IMR-90 (cell line): ENCODE results near the gene SPHK1. TPM values are rescaled to one million over a fixed set of nuclear protein-coding genes. Genes with fewer than 3 reads are reported as not detected.

Experiments used
- ATAC-seq: fragments of 200-7000 bp; cut with Tn5 transposase; 2 replicates; pipeline ENCODE4 v1.9.1; 2020; ENCODE audit warnings: low read depth, mild to moderate bottlenecking, moderate library complexity
- BruUV-seq: library from RNA; stranded (reverse); fragments of 400-500 nt; replicated peaks from 2 replicates; lab custom pipeline; 2021; lab: Mats Ljungman, UMichigan
- CTCF ChIA-PET: fragments of 300-600 bp; formaldehyde crosslinking; extraction: SDS; loops from one replicate; lab custom pipeline; 2021; ENCODE audit warnings: antibody characterized with exemption; lab: Yijun Ruan, JAX
- POLR2A ChIA-PET: fragments of 300-600 bp; sonication (Branson Sonifier 250); formaldehyde crosslinking; loops from one replicate; lab custom pipeline; 2022; ENCODE audit warnings: antibody characterized with exemption; ENCODE audit not compliant: unreplicated experiment; lab: Charles Lee
- DNase-seq: peaks from one replicate; pipeline ENCODE4 v3.0.0; 2013
- H2AFZ ChIP-seq: replicated peaks from 2 replicates; pipeline ENCODE3; 2013; ENCODE audit warnings: low read length, mild to moderate bottlenecking; ENCODE audit not compliant: poor library complexity
- H2AK5ac ChIP-seq: 2 replicates; pipeline ENCODE4 v1.6.1; 2013; ENCODE audit warnings: low read depth, low read length, inconsistent platforms
- H2AK9ac ChIP-seq: replicated peaks from 2 replicates; pipeline ENCODE3; 2013; ENCODE audit warnings: mild to moderate bottlenecking, low read depth, low read length, moderate library complexity; ENCODE audit not compliant: poor library complexity
- H2BK120ac ChIP-seq: 2 replicates; pipeline ENCODE4 v1.6.1; 2013; ENCODE audit warnings: low read depth, low read length, inconsistent platforms
- H2BK15ac ChIP-seq: 3 replicates; pipeline ENCODE4 v1.6.1; 2013; ENCODE audit warnings: low read depth, low read length, inconsistent platforms
- H2BK20ac ChIP-seq: 2 replicates; pipeline ENCODE4 v1.6.1; 2013; ENCODE audit warnings: low read depth, mild to moderate bottlenecking, inconsistent platforms, low read length, moderate library complexity
- H2BK5ac ChIP-seq: 2 replicates; pipeline ENCODE4 v1.6.1; 2013; ENCODE audit warnings: mild to moderate bottlenecking, low read depth, low read length, inconsistent platforms; ENCODE audit not compliant: poor library complexity, severe bottlenecking
- H3K14ac ChIP-seq: replicated peaks from 2 replicates; pipeline ENCODE4 v1.6.1; 2013; ENCODE audit warnings: low read depth, low read length, inconsistent platforms
- H3K18ac ChIP-seq: 2 replicates; pipeline ENCODE4 v1.6.1; 2013; ENCODE audit warnings: low read depth, low read length, control low read depth
- H3K23ac ChIP-seq: 2 replicates; pipeline ENCODE4 v1.6.1; 2013; ENCODE audit warnings: low read depth, low read length, inconsistent platforms
- H3K27ac ChIP-seq: 2 replicates; pipeline ENCODE4 v1.5.1; 2013; ENCODE audit warnings: mild to moderate bottlenecking, control low read depth, low read length; ENCODE audit not compliant: insufficient read depth
- H3K27me3 ChIP-seq: 2 replicates; pipeline ENCODE4 v1.6.1; 2013; ENCODE audit warnings: low read length; ENCODE audit not compliant: control insufficient read depth, insufficient read depth
- H3K36me3 ChIP-seq: 2 replicates; pipeline ENCODE4 v1.6.1; 2013; ENCODE audit warnings: low read length, mixed read lengths; ENCODE audit not compliant: control insufficient read depth, insufficient read depth
- H3K4ac ChIP-seq: 2 replicates; pipeline ENCODE4 v1.6.1; 2013; ENCODE audit warnings: low read depth, low read length, inconsistent platforms
- H3K4me1 ChIP-seq: 2 replicates; pipeline ENCODE4 v1.6.1; 2013; ENCODE audit warnings: low read length, mixed read lengths; ENCODE audit not compliant: control insufficient read depth, insufficient read depth
- H3K4me2 ChIP-seq: 2 replicates; pipeline ENCODE4 v1.6.1; 2013; ENCODE audit warnings: low read depth, mild to moderate bottlenecking, control low read depth, low read length, moderate library complexity
- H3K4me3 ChIP-seq: 2 replicates; pipeline ENCODE4 v1.5.1; 2013; ENCODE audit warnings: low read depth, mild to moderate bottlenecking, control low read depth, low read length, moderate library complexity; ENCODE audit not compliant: insufficient read depth
- H3K56ac ChIP-seq: 2 replicates; pipeline ENCODE4 v1.6.1; 2013; ENCODE audit warnings: low read length, inconsistent platforms; ENCODE audit not compliant: insufficient read depth; ENCODE audit errors: extremely low read depth
- H3K79me1 ChIP-seq, 2 experiments: 2 replicates each; pipeline ENCODE4 v1.6.1; 2013; ENCODE audit warnings: low read length in 2 of 2, inconsistent platforms in 1 of 2, low read depth in 1 of 2
- H3K9ac ChIP-seq: 2 replicates; pipeline ENCODE4 v1.6.1; 2013; ENCODE audit warnings: low read depth, low read length, control low read depth
- H3K9me1 ChIP-seq: 2 replicates; pipeline ENCODE4 v1.6.1; 2013; ENCODE audit warnings: low read length, inconsistent platforms; ENCODE audit not compliant: insufficient read depth
- H3K9me3 ChIP-seq: 2 replicates; pipeline ENCODE4 v1.6.1; 2013; ENCODE audit warnings: low read length; ENCODE audit not compliant: control insufficient read depth, insufficient read depth
- H4K20me1 ChIP-seq: 2 replicates; pipeline ENCODE4 v1.6.1; 2013; ENCODE audit warnings: low read length, inconsistent platforms; ENCODE audit not compliant: insufficient read depth
- H4K5ac ChIP-seq: 2 replicates; pipeline ENCODE4 v1.6.1; 2013; ENCODE audit warnings: mild to moderate bottlenecking, low read depth, low read length, control low read depth
- H4K8ac ChIP-seq, 2 experiments: 2 replicates each; pipeline ENCODE4 v1.6.1; 2013; ENCODE audit warnings: low read depth in 2 of 2, low read length in 2 of 2, control low read depth in 1 of 2, inconsistent platforms in 1 of 2
- H4K91ac ChIP-seq: 2 replicates; pipeline ENCODE4 v1.6.1; 2013; ENCODE audit warnings: low read depth, low read length, inconsistent platforms; ENCODE audit not compliant: insufficient read depth
- BHLHE40 ChIP-seq: fragments of 150-350 bp; IDR thresholded peaks from 2 replicates; pipeline ENCODE4 v1.6.1; 2016; ENCODE audit warnings: mild to moderate bottlenecking, low read depth, low read length
- FOS ChIP-seq: fragments of 150-350 bp; IDR thresholded peaks from 2 replicates; pipeline ENCODE4 v1.6.1; 2016; ENCODE audit warnings: low read depth, low read length
- MAFK ChIP-seq: IDR thresholded peaks from 2 replicates; pipeline ENCODE4 v1.6.1; 2012; ENCODE audit warnings: low read depth, low read length, improper control_type of control experiment
- MXI1 ChIP-seq: IDR thresholded peaks from 2 replicates; pipeline ENCODE4 v1.6.1; 2012; ENCODE audit warnings: low read depth, mild to moderate bottlenecking, low read length, moderate library complexity, borderline replicate concordance
- POLR2A ChIP-seq: IDR thresholded peaks from 2 replicates; pipeline ENCODE4 v1.6.1; 2012; ENCODE audit warnings: mild to moderate bottlenecking, low read depth, low read length
- RAD21 ChIP-seq: IDR thresholded peaks from 2 replicates; pipeline ENCODE4 v1.6.1; 2012; ENCODE audit warnings: low read length, improper control_type of control experiment
- SMC3 ChIP-seq: fragments of 150-350 bp; IDR thresholded peaks from 2 replicates; pipeline ENCODE4 v1.6.1; 2016; ENCODE audit warnings: low read depth, mild to moderate bottlenecking, antibody characterized with exemption, low read length, moderate library complexity
- WGBS, 2 experiments: methylation state at CpG; one replicate each; pipeline versions ENCODE4 v1.1.5 to v1.1.7; 2013; ENCODE audit warnings: missing lambda C conversion rate in 2 of 2; ENCODE audit not compliant: insufficient read length in 1 of 2; ENCODE audit errors: extremely low coverage in 2 of 2; 5-methylcytosine and 5-hydroxymethylcytosine counted together
- dilution Hi-C: fragments of 300-500 bp; cut with HindIII; formaldehyde crosslinking; loops from one replicate; pipeline ENCODE4 v1.14.3; 2018; ENCODE audit warnings: low sequenced_read_pairs; ENCODE audit not compliant: unreplicated experiment
- in situ Hi-C: fragments of 300-500 bp; cut with MboI; formaldehyde crosslinking; loops from 3 replicates; pipeline ENCODE4 v1.14.3; 2019; ENCODE audit warnings: low sequenced_read_pairs, inconsistent platforms, mixed read lengths
- intact Hi-C: fragments of 100-400 bp; cut with micrococcal nuclease; formaldehyde crosslinking; loops from 2 replicates; pipeline ENCODE4 v1.10.0; 2022
- polyA plus RNA-seq, 3 experiments: library from polyadenylated mRNA; depleted of rRNA; stranded (reverse); fragments of >200 nt; gene quantifications; 2 replicates each; pipeline ENCODE4 v1.2.3, GENCODE V29; 2012; ENCODE audit warnings: low replicate concordance in 1 of 3
- total RNA-seq: library from RNA; depleted of rRNA; stranded (reverse); fragments of >200 nt; gene quantifications from 2 replicates; pipeline ENCODE4 v1.2.3, GENCODE V29; 2012
- TF ChIP-seq, protein P1 (sequence below): conservative IDR thresholded peaks from 2 replicates; pipeline ENCODE4 v1.5.1; 2012; ENCODE audit warnings: mild to moderate bottlenecking, low read depth, low read length, improper control_type of control experiment
- TF ChIP-seq, protein P2 (sequence below): fragments of 150-350 bp; IDR thresholded peaks from 2 replicates; pipeline ENCODE4 v1.6.1; 2016; ENCODE audit warnings: low read depth, mild to moderate bottlenecking, low read length, moderate library complexity, borderline replicate concordance

SPHK1 gene
- total and polyA plus RNA-seq, 2 of the 4 experiments (the other 2 are of a cell fraction): 44.4 to 82.7 TPM

DNA sequence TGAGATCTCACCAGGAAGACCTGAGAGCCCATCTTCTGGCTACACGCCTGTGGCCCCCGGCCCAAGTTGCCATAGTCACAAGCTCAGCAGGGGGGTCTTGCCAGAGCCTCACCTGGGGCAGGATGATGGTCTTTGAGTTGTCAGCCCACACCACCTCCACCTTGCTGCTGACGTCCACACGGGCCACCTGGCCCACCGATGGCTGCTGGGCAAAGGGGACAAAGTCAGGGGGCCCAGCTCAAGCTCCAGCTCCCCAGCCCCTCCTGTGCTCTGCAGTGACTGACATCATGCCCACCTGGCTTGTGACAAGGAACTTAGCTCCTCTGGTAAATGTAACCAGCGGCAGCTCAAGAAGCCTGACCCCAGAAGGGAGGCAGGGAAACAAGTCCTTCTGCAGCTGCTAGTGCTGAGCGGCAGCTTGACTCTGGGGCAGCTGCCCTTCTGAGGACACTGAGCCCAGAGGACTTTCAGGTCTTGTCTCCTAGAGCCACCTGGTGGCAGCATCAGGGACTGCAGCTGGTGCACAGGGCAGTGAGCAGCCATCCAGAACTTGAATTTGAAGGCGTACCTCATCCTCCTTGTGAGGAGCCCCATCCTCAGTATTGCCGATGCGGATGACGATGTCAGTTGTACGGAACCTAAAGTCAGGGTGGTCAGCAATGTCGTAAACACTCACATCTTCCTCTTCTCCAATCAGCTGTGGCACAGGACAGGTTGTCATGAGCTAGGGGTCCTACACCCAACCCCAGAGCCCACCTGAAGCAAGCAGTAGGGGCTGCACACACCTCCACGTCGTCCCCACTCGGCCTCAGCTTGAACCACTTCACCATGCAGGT is 13.5 kb downstream of the SPHK1 start:
- POLR2A ChIA-PET: interaction anchor here (0.5 kb wide), 1 partner anchor 194 kb away, joined by 9 read pairs; no protein-coding TSS in a partner anchor
- in situ Hi-C loops (loop anchor here (5.0 kb wide), 1 partner anchor 96 kb away; no protein-coding TSS in a partner anchor), dilution Hi-C loops (no loop called here), intact Hi-C loops (loop anchor here (1.0 kb wide), 1 partner anchor 95 kb away; no protein-coding TSS in a partner anchor)
- Histone ChIP-seq H3K4me2 (no peak overlapping the region), H3K18ac (no peak overlapping the region), H3K9me3 (no peaks in the 10 kb centered on the region), H3K4ac (no peak overlapping the region), H2BK20ac (no peak overlapping the region), H2BK120ac (no peak overlapping the region), H4K8ac (no peak overlapping the region), H3K27me3 (no peaks in the 10 kb centered on the region), H3K27ac (no peak overlapping the region), H3K23ac (no peak overlapping the region), H3K9me1 (peaks cover 7% of the 10 kb centered on the region; the same call in 1 of the 2 replicates), H2AK9ac (no peak overlapping the region), H3K56ac (no peak overlapping the region), H3K4me3 (no peak overlapping the region), H4K91ac (no peak overlapping the region), H3K9ac (no peak overlapping the region), H2BK5ac (no peak overlapping the region), H4K5ac (no peak overlapping the region), H4K20me1 (peaks cover 4% of the 10 kb centered on the region; the same call in 1 of the 2 replicates), H3K14ac (no peak overlapping the region), H3K36me3 (peaks cover 76% of the 10 kb centered on the region), H2BK15ac (no peak overlapping the region), H3K79me1 (peaks cover 0 to 7% of the 10 kb centered on the region in 2 experiments; a peak in 1 of 4 replicates), H2AFZ (peak overlapping the region; percentile 11), H2AK5ac (no peak overlapping the region), H3K4me1 (no peaks in the 10 kb centered on the region)
- CTCF ChIA-PET: interaction anchor here (0.5 to 1.6 kb wide), 22 partner anchors 11 to 204 kb away, joined by 3 to 9 read pairs (median 3); no protein-coding TSS in a partner anchor
- peak; percentile 85 for DNase-seq
- BruUV-seq: no TSS peak
- 73% methylated on average over 7 of the region's 16 CpGs; no CpG with 5 or more reads in 1 of the 2 experiments for WGBS, 2 experiments
- ATAC-seq: peak; percentile 99
- TF ChIP-seq MAFK (no peak), FOS (no peak), POLR2A (0 out of 2 replicates have a peak, but pooled peaks have one; percentile 33), SMC3 (peak; percentile 99), BHLHE40 (no peak), MXI1 (no peak), RAD21 (peak; percentile 94)
- TF ChIP-seq, protein P1, sequence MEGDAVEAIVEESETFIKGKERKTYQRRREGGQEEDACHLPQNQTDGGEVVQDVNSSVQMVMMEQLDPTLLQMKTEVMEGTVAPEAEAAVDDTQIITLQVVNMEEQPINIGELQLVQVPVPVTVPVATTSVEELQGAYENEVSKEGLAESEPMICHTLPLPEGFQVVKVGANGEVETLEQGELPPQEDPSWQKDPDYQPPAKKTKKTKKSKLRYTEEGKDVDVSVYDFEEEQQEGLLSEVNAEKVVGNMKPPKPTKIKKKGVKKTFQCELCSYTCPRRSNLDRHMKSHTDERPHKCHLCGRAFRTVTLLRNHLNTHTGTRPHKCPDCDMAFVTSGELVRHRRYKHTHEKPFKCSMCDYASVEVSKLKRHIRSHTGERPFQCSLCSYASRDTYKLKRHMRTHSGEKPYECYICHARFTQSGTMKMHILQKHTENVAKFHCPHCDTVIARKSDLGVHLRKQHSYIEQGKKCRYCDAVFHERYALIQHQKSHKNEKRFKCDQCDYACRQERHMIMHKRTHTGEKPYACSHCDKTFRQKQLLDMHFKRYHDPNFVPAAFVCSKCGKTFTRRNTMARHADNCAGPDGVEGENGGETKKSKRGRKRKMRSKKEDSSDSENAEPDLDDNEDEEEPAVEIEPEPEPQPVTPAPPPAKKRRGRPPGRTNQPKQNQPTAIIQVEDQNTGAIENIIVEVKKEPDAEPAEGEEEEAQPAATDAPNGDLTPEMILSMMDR: peak; percentile 92
- TF ChIP-seq, protein P2, sequence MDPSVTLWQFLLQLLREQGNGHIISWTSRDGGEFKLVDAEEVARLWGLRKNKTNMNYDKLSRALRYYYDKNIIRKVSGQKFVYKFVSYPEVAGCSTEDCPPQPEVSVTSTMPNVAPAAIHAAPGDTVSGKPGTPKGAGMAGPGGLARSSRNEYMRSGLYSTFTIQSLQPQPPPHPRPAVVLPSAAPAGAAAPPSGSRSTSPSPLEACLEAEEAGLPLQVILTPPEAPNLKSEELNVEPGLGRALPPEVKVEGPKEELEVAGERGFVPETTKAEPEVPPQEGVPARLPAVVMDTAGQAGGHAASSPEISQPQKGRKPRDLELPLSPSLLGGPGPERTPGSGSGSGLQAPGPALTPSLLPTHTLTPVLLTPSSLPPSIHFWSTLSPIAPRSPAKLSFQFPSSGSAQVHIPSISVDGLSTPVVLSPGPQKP: no peak
